ENCODE results near the gene STK10.

STK10 gene

DNA sequence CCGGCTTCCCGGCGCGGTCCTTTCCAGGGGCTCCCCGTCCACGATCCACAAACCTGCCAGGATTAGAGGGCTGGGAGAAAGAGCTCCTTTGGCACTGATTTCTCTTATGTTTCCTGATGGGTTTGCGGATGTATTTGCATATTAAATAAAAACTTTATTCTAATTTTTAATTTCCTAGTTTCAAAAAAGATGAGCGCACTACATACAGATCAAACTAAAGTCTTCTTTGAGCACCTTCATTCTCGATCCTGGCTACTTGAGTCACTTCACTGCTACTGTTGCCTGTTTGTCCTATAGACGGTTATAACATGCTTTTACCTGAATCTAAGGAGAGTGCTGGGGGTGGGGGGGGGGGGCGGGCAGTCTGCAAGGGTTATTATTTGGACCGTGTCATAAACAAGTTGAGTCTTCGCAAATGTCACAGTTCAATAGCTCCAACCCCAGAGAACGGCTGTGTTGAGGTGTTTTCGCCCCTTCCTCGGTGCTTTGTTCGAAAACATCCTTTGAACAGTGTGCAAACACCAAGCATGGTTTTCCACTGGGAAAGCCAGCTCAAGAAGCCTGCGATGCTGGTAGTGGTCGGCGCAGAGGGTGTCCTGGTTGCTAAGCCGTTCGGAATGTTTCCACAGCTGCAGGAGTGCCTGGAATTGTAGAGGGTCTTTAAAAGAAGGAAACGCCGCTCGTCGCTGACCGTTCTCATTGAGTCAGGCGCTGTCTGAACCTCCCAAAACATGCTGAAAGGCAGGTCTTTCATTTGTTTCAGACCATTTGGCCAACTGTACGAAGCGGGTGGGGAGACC, 1.1 kb upstream of the STK10 start:
- no peak for DNase-seq

GRCh38 chr5:172187118-172188032, 649 bp downstream of the STK10 start:
- no peak for DNase-seq

DNA sequence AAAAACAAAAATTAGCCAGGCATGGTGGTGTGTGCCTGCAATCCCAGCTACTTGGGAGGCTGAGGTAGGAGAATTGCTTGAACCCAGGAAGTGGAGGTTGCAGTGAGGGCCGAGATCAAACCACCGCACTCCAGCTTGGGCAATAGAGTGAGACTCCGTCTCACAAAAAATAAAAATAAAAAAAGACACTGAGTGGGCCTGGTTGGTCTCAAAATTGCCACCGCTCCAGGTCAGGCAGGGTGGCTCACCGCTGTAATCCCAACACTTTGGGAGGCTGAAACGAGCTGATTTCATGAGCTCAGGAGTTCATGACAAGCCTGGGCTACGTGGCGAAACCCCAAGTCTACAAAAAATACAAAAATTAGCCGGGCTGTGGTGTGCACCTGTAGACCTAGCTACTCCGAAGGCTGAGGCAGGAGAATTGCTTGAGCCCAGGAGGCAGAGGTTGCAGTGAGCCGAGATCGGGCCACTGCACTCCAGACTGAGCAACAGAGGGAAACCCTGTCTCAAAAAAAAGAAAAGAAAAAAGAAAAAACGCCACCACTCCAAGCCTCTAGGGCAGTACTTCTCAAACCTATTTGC, 1.8 kb downstream of the STK10 start:
- no peak for DNase-seq

GRCh38 chr5:172185096-172185461, 2.9 kb downstream of the STK10 start:
- no peak for DNase-seq

- no peak for DNase-seq
Observed at GRCh38 chr5:172183881-172184280, 4.1 kb downstream of the STK10 start.

DNA sequence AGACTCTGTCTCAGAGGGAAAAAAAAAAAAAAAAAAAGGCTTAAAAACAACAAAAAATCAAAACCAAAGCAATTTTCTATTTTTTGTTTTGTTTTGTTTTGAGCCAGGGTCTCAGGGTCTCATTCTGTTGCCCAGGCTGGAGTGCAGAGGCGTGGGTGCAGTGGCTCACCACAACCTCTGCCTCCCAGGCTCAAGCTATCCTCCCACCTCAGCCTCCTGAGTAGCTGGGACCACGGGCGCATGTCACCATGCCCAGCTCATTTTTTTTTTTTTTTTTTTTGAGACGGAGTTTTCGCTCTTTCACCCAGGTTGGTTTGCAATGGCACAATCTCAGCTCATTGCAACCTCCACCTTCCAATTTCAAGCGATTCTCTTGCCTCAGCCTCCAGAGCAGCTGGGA, 5.7 kb downstream of the STK10 start:
- no peak for DNase-seq

- no peak for DNase-seq
Observed at GRCh38 chr5:172180936-172181335, 7.1 kb downstream of the STK10 start.

GRCh38 chr5:172178991-172179989, 8.7 kb downstream of the STK10 start:
- DNase-seq, result no peak

DNA sequence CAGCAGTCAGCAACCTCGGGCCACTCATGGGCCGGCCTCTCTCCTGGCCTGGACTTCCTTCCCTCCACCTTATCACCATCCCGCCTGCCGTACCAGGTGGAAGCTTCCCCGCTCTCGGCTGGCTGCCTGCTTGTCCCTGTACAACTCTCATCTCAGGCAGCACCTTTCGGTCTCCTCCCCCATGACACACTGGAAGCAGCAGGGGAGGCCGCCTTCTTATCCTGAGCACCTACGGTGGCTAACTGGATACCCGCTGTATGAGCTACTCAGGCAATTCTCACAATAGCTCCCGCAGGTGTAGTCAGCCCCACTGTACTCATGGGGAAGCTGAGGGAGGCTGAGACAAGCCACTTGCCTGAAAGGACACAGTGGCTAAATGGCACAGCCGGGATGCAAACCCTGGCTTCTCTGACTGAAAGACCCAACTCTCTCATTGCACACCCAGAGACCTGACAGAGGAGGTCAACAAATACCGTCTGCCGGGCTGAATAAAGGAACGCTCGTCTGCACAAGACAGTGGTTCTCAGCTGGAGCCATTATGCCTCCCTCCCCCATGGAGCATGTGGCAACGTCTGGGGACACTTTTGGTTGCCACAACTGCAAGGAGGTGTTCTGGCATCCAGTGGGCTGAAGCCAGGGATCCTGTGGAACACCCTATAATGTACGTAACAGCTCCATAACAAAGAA, 9.6 kb downstream of the STK10 start:
- DNase-seq, result no peak

- no peak for DNase-seq
Observed at GRCh38 chr5:172177176-172177575, 10.8 kb downstream of the STK10 start.

GRCh38 chr5:172175263-172175719, 12.7 kb downstream of the STK10 start:
- no peak for DNase-seq

DNA sequence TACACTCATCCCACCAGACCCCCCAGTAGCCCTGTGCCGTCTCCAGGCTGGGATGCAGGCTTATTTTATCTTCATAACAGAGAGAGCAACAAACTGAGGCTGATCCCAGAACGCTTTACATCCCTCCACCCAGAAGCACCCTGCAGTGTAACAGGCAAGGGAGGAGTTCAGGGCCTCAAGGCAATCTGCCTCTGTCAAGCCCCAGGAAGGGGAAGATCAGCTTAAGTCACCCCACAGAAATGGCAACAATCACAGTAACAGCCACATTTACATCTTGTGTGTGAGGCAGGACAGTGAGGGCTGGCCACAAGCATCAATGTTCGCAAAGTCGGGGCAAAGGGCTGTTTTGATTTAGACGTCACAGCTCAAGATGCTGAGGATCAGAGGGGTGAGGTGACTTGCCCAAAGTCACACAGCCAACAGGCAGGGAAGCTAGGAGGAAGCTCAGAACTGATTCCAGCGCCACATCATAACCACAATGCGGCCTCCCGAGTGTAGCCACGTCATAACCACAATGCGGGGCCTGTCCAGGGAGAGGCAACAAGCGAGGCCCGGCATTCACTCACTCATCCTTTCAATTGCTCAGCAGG, 14.4 kb downstream of the STK10 start:
- DNase-seq, result no peak

GRCh38 chr5:172172912-172173563, 15.0 kb downstream of the STK10 start:
- no peak for DNase-seq

DNA sequence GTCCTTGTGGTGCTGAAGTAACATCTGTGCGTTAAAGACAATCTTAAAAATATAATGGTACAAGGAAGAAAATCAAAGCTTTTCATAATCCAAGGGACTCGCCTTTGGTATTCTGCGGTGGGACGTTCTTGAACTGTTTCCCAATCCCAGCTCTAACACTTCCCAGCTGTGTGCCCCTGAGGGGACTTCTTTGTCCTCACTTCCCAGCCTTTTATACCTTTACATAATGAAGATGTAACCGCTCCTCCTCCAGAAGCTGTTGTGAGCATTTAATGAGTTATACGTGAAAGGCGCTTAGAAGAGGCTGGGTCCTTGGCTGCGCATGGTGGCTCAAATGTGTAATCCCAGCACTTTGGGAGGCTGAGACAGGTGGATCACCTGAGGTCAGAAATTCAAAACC, 16.9 kb downstream of the STK10 start:
- DNase-seq, result no peak

- DNase-seq, result no peak
Observed at GRCh38 chr5:172170251-172170701, 17.7 kb downstream of the STK10 start.

GRCh38 chr5:172169216-172169615, 18.8 kb downstream of the STK10 start:
- no peak for DNase-seq

DNA sequence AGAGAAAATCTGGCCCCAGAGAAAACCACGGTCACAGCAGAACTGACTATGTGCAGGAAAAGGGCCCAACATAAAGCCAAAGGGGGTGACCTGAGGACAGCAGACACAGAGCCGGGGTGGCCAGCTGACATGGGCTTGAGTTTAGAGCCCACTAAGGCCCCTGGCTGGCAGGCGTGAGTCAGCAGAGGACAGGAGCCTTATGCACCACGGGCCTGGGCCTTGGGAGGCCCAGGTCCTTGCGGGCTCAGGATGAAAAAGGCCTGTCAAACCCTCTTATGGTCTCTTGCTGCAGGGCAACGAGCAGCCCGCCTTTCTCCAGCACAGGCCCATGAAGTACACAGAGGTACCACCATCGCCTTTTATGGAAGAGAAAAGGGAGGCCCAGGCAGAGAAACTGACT, 19.7 kb downstream of the STK10 start:
- DNase-seq, result no peak

GRCh38 chr5:172167895-172168294, 20.1 kb downstream of the STK10 start:
- no peak for DNase-seq

GRCh38 chr5:172166030-172166826, 21.8 kb downstream of the STK10 start:
- DNase-seq, result no peak

DNA sequence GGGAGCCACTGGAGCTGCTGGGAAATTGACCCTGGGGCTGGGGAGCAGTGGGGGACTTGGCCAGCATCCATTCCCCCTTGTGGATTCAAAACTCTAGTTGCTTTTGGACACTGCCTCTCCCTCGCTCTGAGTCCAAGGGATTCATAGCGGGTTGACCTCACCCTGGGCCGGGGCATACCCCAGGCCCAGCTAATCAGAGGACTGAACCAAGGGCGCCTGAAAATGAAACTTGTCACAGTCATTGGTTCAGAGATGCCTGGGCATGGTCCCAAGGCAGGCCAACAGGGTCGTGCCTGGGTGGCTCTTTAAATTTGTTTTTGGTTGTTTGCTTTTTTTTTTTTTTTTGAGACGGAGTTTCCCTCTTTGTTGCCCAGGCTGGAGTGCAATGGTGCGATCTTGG, 22.6 kb downstream of the STK10 start:
- no peak for DNase-seq

All from NCI-H526 treated with DMSO at 0.1 percent for 48 hours (cell line).